BE2C (cell line): ENCODE data around the gene PRELID1. TPM values are rescaled to one million over a fixed set of nuclear protein-coding genes. Genes with fewer than 3 reads are reported as not detected.
"Not testable (repeated sequence)": the region's sequence is repeated elsewhere in the genome, so short reads cannot be mapped to it uniquely, and the experiment has no call there.

ENCODE experiments used
- DNase-seq: peaks from one replicate; pipeline ENCODE4 v3.0.0-alpha.2; 2020
- H3K27me3 ChIP-seq: fragments of 250-450 bp; sonication (Bioruptor Pico); 2 replicates; pipeline ENCODE4 v1.5.1; 2020; ENCODE audit warnings: mild to moderate bottlenecking
- H3K36me3 ChIP-seq: fragments of 250-450 bp; sonication (Bioruptor Pico); 2 replicates; pipeline ENCODE4 v1.5.1; 2020; ENCODE audit warnings: mild to moderate bottlenecking
- H3K4me1 ChIP-seq: fragments of 250-450 bp; sonication (Bioruptor Pico); 2 replicates; pipeline ENCODE4 v1.5.1; 2020
- H3K4me3 ChIP-seq: 2 replicates; pipeline ENCODE4 v1.5.1; 2011; ENCODE audit warnings: low read depth, low read length
- H3K9me3 ChIP-seq: fragments of 250-450 bp; sonication (Bioruptor Pico); 2 replicates; pipeline ENCODE4 v1.5.1; 2020
- polyA plus RNA-seq: library from polyadenylated mRNA; unstranded; fragments of >200 nt; gene quantifications from one replicate; pipeline ENCODE4 v1.2.1, GENCODE V29; 2012; ENCODE audit warnings: low read depth, missing spikeins; ENCODE audit not compliant: insufficient read length, insufficient read depth
- TF ChIP-seq, protein P1 (sequence below): IDR thresholded peaks from 2 replicates; pipeline ENCODE4 v1.5.1; 2012; ENCODE audit warnings: mild to moderate bottlenecking, low read depth, low read length

The PRELID1 gene, protein sequence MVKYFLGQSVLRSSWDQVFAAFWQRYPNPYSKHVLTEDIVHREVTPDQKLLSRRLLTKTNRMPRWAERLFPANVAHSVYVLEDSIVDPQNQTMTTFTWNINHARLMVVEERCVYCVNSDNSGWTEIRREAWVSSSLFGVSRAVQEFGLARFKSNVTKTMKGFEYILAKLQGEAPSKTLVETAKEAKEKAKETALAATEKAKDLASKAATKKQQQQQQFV
- polyA plus RNA-seq: 514 TPM

DNA sequence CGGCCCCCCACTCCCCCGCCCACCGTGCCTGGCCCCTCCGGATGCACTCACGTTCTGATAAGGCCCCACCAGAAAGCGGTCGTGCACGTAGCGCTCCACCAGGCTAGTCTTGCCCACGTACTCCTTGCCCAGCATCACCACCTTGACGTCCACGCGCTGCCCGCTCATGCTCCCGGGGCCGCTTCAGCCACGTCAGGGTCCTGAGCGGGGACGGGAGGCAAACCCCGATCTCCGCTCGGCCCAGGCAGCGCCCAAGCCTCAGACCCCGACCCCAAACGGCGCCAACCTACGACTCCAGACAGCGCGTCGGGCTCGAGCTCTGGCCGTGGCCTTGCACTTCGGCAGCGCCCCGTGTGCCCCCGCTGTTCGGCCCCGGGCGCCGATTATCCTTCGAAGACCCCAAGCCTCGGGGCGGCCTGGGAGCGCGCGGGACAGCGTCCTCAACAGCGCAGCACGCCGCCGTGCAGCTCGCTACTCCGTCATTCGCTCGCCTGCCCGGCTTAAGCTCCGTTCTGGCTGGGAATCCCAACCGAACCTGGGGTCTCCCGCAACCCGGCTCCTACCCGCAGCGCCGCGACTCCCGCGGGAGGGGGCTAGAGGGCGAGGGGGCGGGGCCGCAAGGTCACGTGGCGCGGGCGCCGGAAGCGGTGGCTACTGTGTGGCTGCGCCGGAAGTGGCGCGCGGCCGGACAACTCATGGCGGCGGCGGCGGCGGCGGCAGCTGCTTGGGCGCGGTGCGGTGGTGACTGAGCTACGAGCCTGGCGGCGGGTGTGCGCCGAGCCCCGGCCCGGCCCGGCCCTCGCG is at the start of gene PRELID1, which contains the start of gene RAB24:
PRELID1 (plus strand) TSS at position 679 of the 804 bp plus-strand sequence. CDS start 187 bp downstream, outside the sequence.
RAB24 (minus strand) TSS at position 599 of the 804 bp plus-strand sequence; CDS start at position 168, 431 bp downstream.
- peaks cover 41% of the 10 kb centered on the region for H3K36me3 ChIP-seq
- H3K4me3 ChIP-seq: peak within 1 kb of the TSS; percentile 90

GRCh38 chr5:177256296-177256695 is 47.3 kb upstream of the PRELID1 start:
- peaks cover 69% of the 10 kb centered on the region for H3K36me3 ChIP-seq
- TF ChIP-seq, protein P1, sequence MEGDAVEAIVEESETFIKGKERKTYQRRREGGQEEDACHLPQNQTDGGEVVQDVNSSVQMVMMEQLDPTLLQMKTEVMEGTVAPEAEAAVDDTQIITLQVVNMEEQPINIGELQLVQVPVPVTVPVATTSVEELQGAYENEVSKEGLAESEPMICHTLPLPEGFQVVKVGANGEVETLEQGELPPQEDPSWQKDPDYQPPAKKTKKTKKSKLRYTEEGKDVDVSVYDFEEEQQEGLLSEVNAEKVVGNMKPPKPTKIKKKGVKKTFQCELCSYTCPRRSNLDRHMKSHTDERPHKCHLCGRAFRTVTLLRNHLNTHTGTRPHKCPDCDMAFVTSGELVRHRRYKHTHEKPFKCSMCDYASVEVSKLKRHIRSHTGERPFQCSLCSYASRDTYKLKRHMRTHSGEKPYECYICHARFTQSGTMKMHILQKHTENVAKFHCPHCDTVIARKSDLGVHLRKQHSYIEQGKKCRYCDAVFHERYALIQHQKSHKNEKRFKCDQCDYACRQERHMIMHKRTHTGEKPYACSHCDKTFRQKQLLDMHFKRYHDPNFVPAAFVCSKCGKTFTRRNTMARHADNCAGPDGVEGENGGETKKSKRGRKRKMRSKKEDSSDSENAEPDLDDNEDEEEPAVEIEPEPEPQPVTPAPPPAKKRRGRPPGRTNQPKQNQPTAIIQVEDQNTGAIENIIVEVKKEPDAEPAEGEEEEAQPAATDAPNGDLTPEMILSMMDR: no peak
- H3K27me3 ChIP-seq: no peaks in the 10 kb centered on the region
- no peaks in the 10 kb centered on the region for H3K4me1 ChIP-seq
- no peaks in the 10 kb centered on the region for H3K9me3 ChIP-seq
- DNase-seq: no peak
- no peak overlapping the region for H3K4me3 ChIP-seq

More for the DNA sequence above, at the start of gene PRELID1, which contains the start of gene RAB24:
- TF ChIP-seq, protein P1: no peak; the same call in 1 of the 2 replicates
- DNase-seq: peak; percentile 94
- Histone ChIP-seq H3K27me3 (no peaks in the 10 kb centered on the region), H3K9me3 (no peaks in the 10 kb centered on the region), H3K4me1 (no peaks in the 10 kb centered on the region)

DNA sequence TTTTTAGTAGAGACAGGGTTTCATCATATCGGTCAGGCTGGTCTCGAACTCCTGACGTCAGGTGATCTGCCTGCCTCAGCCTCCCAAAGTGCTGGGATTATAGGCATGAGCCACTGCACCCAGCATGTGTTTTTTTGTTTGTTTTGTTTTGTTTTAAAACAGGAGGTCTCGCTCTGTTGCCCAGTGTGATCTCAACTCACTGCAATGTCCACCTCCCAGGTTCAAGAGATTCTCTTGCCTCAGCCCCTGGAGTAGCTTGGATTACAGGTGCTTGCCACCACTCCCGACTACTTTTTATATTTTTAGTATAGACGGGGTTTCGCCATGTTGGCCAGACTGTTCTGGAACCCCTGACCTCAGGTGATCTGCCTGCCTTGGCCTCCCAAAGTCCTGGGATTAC is 44.9 kb upstream of the PRELID1 start:
- H3K9me3 ChIP-seq, H3K27me3 ChIP-seq, DNase-seq, H3K4me1 ChIP-seq, H3K4me3 ChIP-seq: not testable (repeated sequence)
- H3K36me3 ChIP-seq: peaks cover 64% of the 10 kb centered on the region

- TF ChIP-seq, protein P1: no peak
- DNase-seq: no peak
- no peaks in the 10 kb centered on the region for H3K9me3 ChIP-seq
- H3K36me3 ChIP-seq: peaks cover 65% of the 10 kb centered on the region
- no peaks in the 10 kb centered on the region for H3K27me3 ChIP-seq
- H3K4me3 ChIP-seq: no peak overlapping the region
- no peaks in the 10 kb centered on the region for H3K4me1 ChIP-seq
These were observed 42.6 kb upstream of the PRELID1 start for GRCh38 chr5:177260961-177261360.

DNA sequence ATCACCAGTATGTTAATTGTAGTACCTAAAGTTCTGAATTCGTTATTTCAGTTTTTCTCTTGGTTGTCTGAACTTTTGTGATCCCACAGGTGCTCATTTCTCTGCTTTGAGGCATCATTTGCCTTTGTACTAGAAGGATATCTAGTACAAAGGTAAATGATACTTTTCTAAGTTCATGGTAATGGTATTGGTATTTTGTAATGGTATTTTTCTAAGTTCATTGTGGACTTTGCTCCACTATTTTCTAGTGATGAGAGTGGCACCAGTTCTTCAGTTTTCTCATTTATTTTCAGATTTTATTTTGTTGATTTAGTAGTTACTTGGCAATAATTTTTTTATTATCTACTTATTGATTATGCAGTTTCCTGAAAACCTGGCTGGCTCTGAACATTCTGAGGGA is 42.1 kb upstream of the PRELID1 start:
- no peak for DNase-seq
- Histone ChIP-seq H3K4me1 (no peaks in the 10 kb centered on the region), H3K27me3 (no peaks in the 10 kb centered on the region), H3K9me3 (no peaks in the 10 kb centered on the region), H3K36me3 (peaks cover 68% of the 10 kb centered on the region), H3K4me3 (no peak overlapping the region)
- TF ChIP-seq, protein P1: no peak

DNA sequence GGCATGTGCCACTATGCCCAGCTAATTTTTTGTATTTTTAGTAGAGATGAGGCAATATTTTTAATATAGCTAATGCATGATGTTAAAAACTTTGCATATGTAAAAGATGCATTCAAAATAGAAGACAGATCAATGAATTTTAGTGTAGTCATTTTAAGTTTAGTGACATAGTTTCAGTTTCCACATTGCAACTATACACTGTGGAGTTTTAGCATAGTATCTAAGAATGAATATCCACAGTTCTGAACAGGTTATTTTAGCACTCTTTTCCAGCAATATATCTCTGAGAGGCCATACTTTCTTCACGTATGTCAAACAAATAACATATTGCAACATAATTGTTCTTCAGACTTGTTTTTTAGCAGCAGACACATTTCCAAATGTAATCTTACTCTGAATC is 39.4 kb upstream of the PRELID1 start:
- Histone ChIP-seq H3K36me3 (peaks cover 72% of the 10 kb centered on the region), H3K27me3 (no peaks in the 10 kb centered on the region), H3K4me1 (no peaks in the 10 kb centered on the region), H3K4me3 (no peak overlapping the region), H3K9me3 (no peaks in the 10 kb centered on the region)
- TF ChIP-seq, protein P1: no peak
- DNase-seq: no peak
